PC-9 (cell line): ENCODE data around the gene TCEAL6. TPM values are rescaled to one million over a fixed set of nuclear protein-coding genes. Genes with fewer than 3 reads are reported as not detected.
A peak's percentile ranks its signal among the peaks of the same experiment; 100 is the strongest.
"Not testable (repeated sequence)": the region's sequence is repeated elsewhere in the genome, so short reads cannot be mapped to it uniquely, and the experiment has no call there.

Experiments used
- Bru-seq: library from RNA; stranded (reverse); fragments of 400-500 nt; gene quantifications from one replicate; lab custom pipeline; 2021; lab: Mats Ljungman, UMichigan
- BruChase-seq, 2 experiments: library from RNA; stranded (reverse); fragments of 400-500 nt; gene quantifications; one replicate each; lab custom pipeline; 2021; lab: Mats Ljungman, UMichigan
- BruUV-seq: library from RNA; stranded (reverse); fragments of 400-500 nt; replicated peaks from 2 replicates; lab custom pipeline; 2021; lab: Mats Ljungman, UMichigan
- CTCF ChIA-PET: fragments of 300-600 bp; sonication (Branson Sonifier 250); formaldehyde crosslinking; loops from one replicate; lab custom pipeline; 2022; ENCODE audit warnings: antibody characterized with exemption; lab: Charles Lee
- POLR2A ChIA-PET: fragments of 300-600 bp; sonication (Branson Sonifier 250); formaldehyde crosslinking; loops from one replicate; lab custom pipeline; 2022; ENCODE audit warnings: antibody characterized with exemption; ENCODE audit not compliant: unreplicated experiment; lab: Charles Lee
- DNase-seq, 2 experiments: peaks; one replicate each; pipeline versions ENCODE4 v3.0.0 to v3.0.0-alpha.2; 2015 to 2022; ENCODE audit warnings: mixed read lengths in 1 of 2
- H2AFZ ChIP-seq: fragments of 200-600 bp; sonication (generic); 2 replicates; pipeline ENCODE4 v1.8.1; 2017; ENCODE audit warnings: antibody characterized with exemption
- H3F3A ChIP-seq: fragments of 200-600 bp; sonication (generic); 2 replicates; pipeline ENCODE4 v1.8.1; 2017; ENCODE audit warnings: antibody characterized with exemption, mild to moderate bottlenecking, low read depth; ENCODE audit not compliant: insufficient read depth
- H3K27ac ChIP-seq: fragments of 200-600 bp; sonication (generic); 2 replicates; pipeline ENCODE4 v1.6.1; 2016; ENCODE audit warnings: mixed run types
- H3K27me3 ChIP-seq: fragments of 200-600 bp; sonication (generic); 2 replicates; pipeline ENCODE4 v1.6.1; 2016; ENCODE audit warnings: low read depth, mixed run types; ENCODE audit not compliant: insufficient read depth
- H3K36me3 ChIP-seq: fragments of 200-600 bp; sonication (generic); 2 replicates; pipeline ENCODE4 v1.6.1; 2016; ENCODE audit warnings: low read depth, mixed run types
- H3K4me1 ChIP-seq: fragments of 200-600 bp; sonication (generic); replicated peaks from 2 replicates; pipeline ENCODE4 v1.6.1; 2016; ENCODE audit warnings: mixed run types; ENCODE audit not compliant: insufficient read depth
- H3K4me2 ChIP-seq: fragments of 200-600 bp; sonication (generic); 2 replicates; pipeline ENCODE4 v1.6.1; 2017; ENCODE audit warnings: mixed run types
- H3K4me3 ChIP-seq: fragments of 200-600 bp; sonication (generic); 2 replicates; pipeline ENCODE4 v1.6.1; 2016; ENCODE audit warnings: mixed run types
- H3K79me2 ChIP-seq: fragments of 200-600 bp; sonication (generic); 2 replicates; pipeline ENCODE4 v1.6.1; 2017; ENCODE audit warnings: low read depth, mixed run types
- H3K9me2 ChIP-seq: fragments of 200-600 bp; sonication (generic); 2 replicates; pipeline ENCODE4 v1.8.1; 2017; ENCODE audit warnings: mild to moderate bottlenecking; ENCODE audit not compliant: insufficient read depth
- H3K9me3 ChIP-seq: fragments of 200-600 bp; sonication (generic); 2 replicates; pipeline ENCODE4 v1.8.1; 2016; ENCODE audit warnings: low read depth; ENCODE audit not compliant: insufficient read depth
- H4K20me1 ChIP-seq: fragments of 200-600 bp; sonication (generic); 2 replicates; pipeline ENCODE4 v1.8.1; 2017; ENCODE audit not compliant: insufficient read depth
- EZH2 ChIP-seq: fragments of 200-600 bp; sonication (generic); IDR thresholded peaks from 2 replicates; pipeline ENCODE4 v1.8.0; 2017; ENCODE audit warnings: antibody characterized with exemption, low read depth
- intact Hi-C: fragments of 100-400 bp; cut with micrococcal nuclease; formaldehyde crosslinking; loops from one replicate; pipeline ENCODE4 v1.10.0; 2022; ENCODE audit not compliant: unreplicated experiment
- long read RNA-seq: library from polyadenylated mRNA; stranded (forward); transcript quantifications from one replicate; pipeline ENCODE4 v2.0.0, GENCODE V29; 2022
- total RNA-seq: library from RNA; stranded (reverse); gene quantifications from 2 replicates; pipeline ENCODE4 v1.2.3, GENCODE V29; 2021
- TF ChIP-seq, protein P1 (sequence below): fragments of 200-600 bp; sonication (generic); conservative IDR thresholded peaks from 2 replicates; pipeline ENCODE4 v1.6.1; 2017; ENCODE audit warnings: mixed run types, antibody characterized with exemption, mild to moderate bottlenecking, moderate library complexity

TCEAL6 gene
- total RNA-seq (not detected in 2 replicates), Bru-seq, nascent RNA (not detected), BruChase-seq, experiment 1, labeled RNA remaining after a 2-hour chase (not detected), BruChase-seq, experiment 2, labeled RNA remaining after a 6-hour chase (not detected)
- long read RNA-seq = 0 reads

DNA sequence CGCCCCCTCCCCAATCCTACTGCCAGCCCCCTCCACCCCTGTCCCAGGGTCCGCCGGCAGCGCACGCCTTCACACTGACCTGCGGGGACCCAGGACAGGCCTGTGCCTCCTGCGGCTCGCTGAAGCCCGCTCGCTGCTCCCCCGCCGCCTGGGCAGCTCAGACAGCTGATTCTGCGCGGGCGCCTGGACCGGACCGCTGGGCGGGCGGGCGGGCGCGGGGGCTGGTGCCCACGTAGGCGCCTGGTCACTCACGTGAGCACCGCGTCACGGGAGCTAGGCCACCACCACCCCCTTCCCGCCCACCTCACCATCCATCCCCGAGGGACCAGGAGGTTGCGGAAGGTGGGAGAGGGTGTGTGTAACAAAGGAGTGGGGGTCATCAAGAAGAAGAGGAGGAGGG is at the start of gene TCEAL6:
Gene TCEAL6, minus strand, starts transcription at position 208 of the 400 bp plus-strand sequence.
- not testable (repeated sequence) for H3K27me3 ChIP-seq, H3K9me2 ChIP-seq

DNA sequence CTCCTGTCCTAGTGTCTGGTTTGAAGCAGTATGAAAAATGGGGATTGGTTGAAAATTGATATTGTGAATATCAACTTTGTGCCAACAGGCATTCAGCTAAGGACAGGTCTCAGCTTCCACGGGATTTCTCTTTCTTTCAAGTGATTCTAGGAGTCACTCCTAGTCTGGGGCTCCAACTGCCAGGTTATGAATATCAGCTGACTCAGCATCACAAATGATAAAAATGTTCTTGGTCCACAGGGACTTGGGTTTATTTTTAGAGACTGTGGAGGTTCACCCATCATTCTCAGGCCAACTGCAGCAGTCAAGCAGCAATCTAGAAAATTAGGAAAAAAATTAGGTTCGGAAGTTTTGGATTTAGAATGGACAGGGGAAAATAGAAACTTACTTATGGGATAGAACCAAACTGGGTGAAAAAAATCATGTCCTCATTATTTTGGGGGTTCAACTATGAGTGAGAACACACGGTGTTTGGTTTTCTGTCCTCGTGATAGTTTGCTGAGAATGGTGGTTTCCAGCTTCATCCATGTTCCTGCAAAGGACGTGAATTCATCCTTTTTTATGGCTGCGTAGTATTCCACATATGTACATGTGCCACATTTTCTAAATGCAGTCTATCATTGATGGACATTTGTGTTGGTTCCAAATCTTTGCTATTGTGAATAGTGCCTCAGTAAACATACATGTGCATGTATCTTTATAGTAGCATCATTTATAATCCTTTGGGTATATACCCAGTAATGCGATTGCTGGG is 43.9 kb upstream of the TCEAL6 start:
- DNase-seq = no peak
- Histone ChIP-seq H4K20me1 (no peaks in the 10 kb centered on the region), H3K9me2 (no peaks in the 10 kb centered on the region), H3K4me3 (no peak overlapping the region), H3K4me2 (no peak overlapping the region), H3K9me3 (no peaks in the 10 kb centered on the region), H3F3A (no peaks in the 10 kb centered on the region), H3K27me3 (no peaks in the 10 kb centered on the region), H3K4me1 (no peaks in the 10 kb centered on the region), H3K27ac (no peak overlapping the region), H3K36me3 (no peaks in the 10 kb centered on the region), H3K79me2 (no peaks in the 10 kb centered on the region), H2AFZ (no peak overlapping the region)
- BruUV-seq = no TSS peak
- intact Hi-C loops = no loop called here
- POLR2A ChIA-PET = no interaction called here
- TF ChIP-seq EZH2 = no peak
- TF ChIP-seq, protein P1, sequence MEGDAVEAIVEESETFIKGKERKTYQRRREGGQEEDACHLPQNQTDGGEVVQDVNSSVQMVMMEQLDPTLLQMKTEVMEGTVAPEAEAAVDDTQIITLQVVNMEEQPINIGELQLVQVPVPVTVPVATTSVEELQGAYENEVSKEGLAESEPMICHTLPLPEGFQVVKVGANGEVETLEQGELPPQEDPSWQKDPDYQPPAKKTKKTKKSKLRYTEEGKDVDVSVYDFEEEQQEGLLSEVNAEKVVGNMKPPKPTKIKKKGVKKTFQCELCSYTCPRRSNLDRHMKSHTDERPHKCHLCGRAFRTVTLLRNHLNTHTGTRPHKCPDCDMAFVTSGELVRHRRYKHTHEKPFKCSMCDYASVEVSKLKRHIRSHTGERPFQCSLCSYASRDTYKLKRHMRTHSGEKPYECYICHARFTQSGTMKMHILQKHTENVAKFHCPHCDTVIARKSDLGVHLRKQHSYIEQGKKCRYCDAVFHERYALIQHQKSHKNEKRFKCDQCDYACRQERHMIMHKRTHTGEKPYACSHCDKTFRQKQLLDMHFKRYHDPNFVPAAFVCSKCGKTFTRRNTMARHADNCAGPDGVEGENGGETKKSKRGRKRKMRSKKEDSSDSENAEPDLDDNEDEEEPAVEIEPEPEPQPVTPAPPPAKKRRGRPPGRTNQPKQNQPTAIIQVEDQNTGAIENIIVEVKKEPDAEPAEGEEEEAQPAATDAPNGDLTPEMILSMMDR = no peak
- CTCF ChIA-PET = no interaction called here

More for the DNA sequence above, at the start of gene TCEAL6:
- H3F3A ChIP-seq, intact Hi-C loops, H3K27ac ChIP-seq, H3K4me2 ChIP-seq, POLR2A ChIA-PET, H4K20me1 ChIP-seq, H3K4me3 ChIP-seq, BruUV-seq, H3K36me3 ChIP-seq, H3K79me2 ChIP-seq, H3K9me3 ChIP-seq, DNase-seq, H3K4me1 ChIP-seq, H2AFZ ChIP-seq, CTCF ChIA-PET: not testable (repeated sequence)

DNA sequence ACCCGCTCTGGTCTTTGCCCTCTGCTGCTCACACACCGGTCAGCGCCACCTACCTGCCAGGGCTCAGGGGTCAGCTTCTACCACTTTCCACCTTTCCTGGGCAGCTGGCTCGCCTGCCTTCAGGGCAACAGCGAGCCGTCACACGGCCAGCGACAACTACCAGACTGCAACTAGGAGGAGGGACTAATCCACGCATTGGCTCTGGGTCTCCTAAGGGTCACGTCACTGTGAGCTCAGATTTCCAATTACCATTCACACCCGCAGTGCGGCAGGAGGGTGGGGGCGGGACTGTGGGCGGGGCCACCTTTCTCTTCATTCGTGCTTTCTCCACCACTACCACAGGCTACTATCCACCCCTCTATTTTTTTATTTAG is 13.5 kb upstream of the TCEAL6 start, which contains the start of gene BEX5:
Gene BEX5, minus strand, starts transcription at position 172 of the 374 bp plus-strand sequence. CDS start 1,712 bp downstream, outside the sequence.
- intact Hi-C loops = no loop called here
- Histone ChIP-seq H3K9me3 (no peaks in the 10 kb centered on the region), H3K36me3 (no peaks in the 10 kb centered on the region), H3K79me2 (no peaks in the 10 kb centered on the region), H2AFZ (no peak within 1 kb of the TSS), H3K9me2 (no peaks in the 10 kb centered on the region), H3K27me3 (no peaks in the 10 kb centered on the region), H3K4me1 (no peaks in the 10 kb centered on the region), H3K27ac (no peak within 1 kb of the TSS), H3F3A (no peaks in the 10 kb centered on the region), H4K20me1 (no peaks in the 10 kb centered on the region), H3K4me2 (no peak within 1 kb of the TSS), H3K4me3 (no peak within 1 kb of the TSS)
- ChIA-PET CTCF (no interaction called here), POLR2A (no interaction called here)
- DNase-seq = peak in 1 of 2 experiments; percentile 0
- BruUV-seq = no TSS peak
- TF ChIP-seq, protein P1 = no peak
- TF ChIP-seq EZH2 = no peak
